ENCODE results near the gene AGR2.

DNA sequence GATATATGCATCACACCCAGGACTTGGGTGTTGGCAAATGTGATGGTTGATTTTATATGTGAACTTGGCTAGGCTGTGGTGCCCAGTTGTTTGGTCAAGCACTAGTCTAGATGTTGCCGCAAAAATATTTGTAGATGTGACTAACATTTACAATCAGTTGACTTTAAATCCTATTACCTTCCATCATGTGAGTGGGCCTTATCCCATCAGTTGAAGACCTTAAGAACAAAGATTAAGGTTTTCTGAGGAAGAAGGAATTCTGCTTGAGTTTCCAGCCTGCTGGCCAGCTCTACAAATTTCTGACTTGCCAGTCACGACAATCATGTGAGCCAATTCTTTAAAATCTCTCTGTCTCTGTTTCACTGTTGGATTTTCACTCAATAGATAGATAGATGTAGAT, 30.9 kb downstream of the AGR2 start:
- TF ChIP-seq, protein P1, sequence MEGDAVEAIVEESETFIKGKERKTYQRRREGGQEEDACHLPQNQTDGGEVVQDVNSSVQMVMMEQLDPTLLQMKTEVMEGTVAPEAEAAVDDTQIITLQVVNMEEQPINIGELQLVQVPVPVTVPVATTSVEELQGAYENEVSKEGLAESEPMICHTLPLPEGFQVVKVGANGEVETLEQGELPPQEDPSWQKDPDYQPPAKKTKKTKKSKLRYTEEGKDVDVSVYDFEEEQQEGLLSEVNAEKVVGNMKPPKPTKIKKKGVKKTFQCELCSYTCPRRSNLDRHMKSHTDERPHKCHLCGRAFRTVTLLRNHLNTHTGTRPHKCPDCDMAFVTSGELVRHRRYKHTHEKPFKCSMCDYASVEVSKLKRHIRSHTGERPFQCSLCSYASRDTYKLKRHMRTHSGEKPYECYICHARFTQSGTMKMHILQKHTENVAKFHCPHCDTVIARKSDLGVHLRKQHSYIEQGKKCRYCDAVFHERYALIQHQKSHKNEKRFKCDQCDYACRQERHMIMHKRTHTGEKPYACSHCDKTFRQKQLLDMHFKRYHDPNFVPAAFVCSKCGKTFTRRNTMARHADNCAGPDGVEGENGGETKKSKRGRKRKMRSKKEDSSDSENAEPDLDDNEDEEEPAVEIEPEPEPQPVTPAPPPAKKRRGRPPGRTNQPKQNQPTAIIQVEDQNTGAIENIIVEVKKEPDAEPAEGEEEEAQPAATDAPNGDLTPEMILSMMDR (IDR thresholded peaks at IDR 0.05; ENCODE audit: insufficient read depth, low read depth, low read length): no peak
- TF ChIP-seq EZH2 (IDR thresholded peaks at IDR 0.05; ENCODE audit: insufficient read depth, low read length): no peak
